Measurements from ENCODE around the gene CFL1. TPM values are rescaled to one million over a fixed set of nuclear protein-coding genes. Genes with fewer than 3 reads are reported as not detected.

CFL1 gene
- total and polyA plus RNA-seq, 10 of the 15 experiments (the other 5 are each of a cell fraction or from before 2014, with no cell fraction given): 164 to 2,994 (median 1,500) TPM

GRCh38 chr11:65826984-65827735, 30.8 kb downstream of the CFL1 start:
- H3K27ac ChIP-seq (ENCODE audit: control insufficient read depth, insufficient read depth): no peak overlapping the region
- ChIA-PET POLR2A (interaction anchor here (0.5 to 1.6 kb wide), 3 partner anchors 25 to 446 kb away, joined by 3 to 7 read pairs (median 5); no protein-coding TSS in a partner anchor), CTCF (interaction anchor here (0.7 to 2.3 kb wide), 10 partner anchors 14 to 195 kb away, joined by 3 to 20 read pairs (median 6); partner anchors contain the start of genes FIBP and KAT5), RAD21 (ENCODE audit: unreplicated experiment) (interaction anchor here (0.9 kb wide), 1 partner anchor 58 kb away, joined by 4 read pairs; no protein-coding TSS in a partner anchor), SMC1A (ENCODE audit: uncharacterized antibody, unreplicated experiment) (interaction anchor here (0.8 to 1.0 kb wide), 2 partner anchors 8 to 121 kb away, joined by 3 read pairs; no protein-coding TSS in a partner anchor)
- H3K4me1 ChIP-seq (ENCODE audit: control insufficient read depth, insufficient read depth, low read length): no peaks in the 10 kb centered on the region
- no peaks in the 10 kb centered on the region for H3K36me3 ChIP-seq (ENCODE audit: control insufficient read depth in 2 of 2, insufficient read depth in 2 of 2, low read length in 1 of 2)
- 71% methylated on average over 8 of the region's 8 CpGs for WGBS (ENCODE audit: insufficient coverage, insufficient replicate concordance, low lambda C conversion rate, missing lambda C conversion rate)
- intact Hi-C loops (cut with micrococcal nuclease; ENCODE audit: unreplicated experiment): no loop called here
- in situ Hi-C loops (cut with MboI): no loop called here
- H3K9ac ChIP-seq (ENCODE audit: control insufficient read depth, insufficient read depth, low read length): no peak overlapping the region
- H3K9me3 ChIP-seq (replicated peaks; ENCODE audit: control insufficient read depth, insufficient read depth, low read length): no peaks in the 10 kb centered on the region
- no peaks in the 10 kb centered on the region for H4K20me1 ChIP-seq (ENCODE audit: control insufficient read depth, insufficient read depth)
- DNase-seq (ENCODE audit: low read depth, low spot score) (no peak), FAIRE-seq (no peak), ATAC-seq (no peak)
- no TSS peak for BruUV-seq (replicated peaks)
- TF ChIP-seq ESRRA (IDR thresholded peaks at IDR 0.05; ENCODE audit: low read length): no peak
- no peak for TF ChIP-seq MYC (IDR thresholded peaks at IDR 0.05; ENCODE audit: insufficient read depth, insufficient read length, insufficient replicate concordance, low read length, severe bottlenecking)
- TF ChIP-seq SUPT20H (IDR thresholded peaks at IDR 0.05; ENCODE audit: borderline replicate concordance, control insufficient read depth, low read depth, low read length): no peak
- TF ChIP-seq NR2F1 (conservative IDR thresholded peaks at IDR 0.05): no peak
- no peak for TF ChIP-seq HDGF (IDR thresholded peaks at IDR 0.05)
- no peak for TF ChIP-seq RCOR1 (conservative IDR thresholded peaks at IDR 0.05; ENCODE audit: low read depth, low read length)
- TF ChIP-seq ZZZ3 (IDR thresholded peaks at IDR 0.05; ENCODE audit: control insufficient read depth, insufficient read length, low read depth): no peak
- TF ChIP-seq PAX5 (IDR thresholded peaks at IDR 0.05; ENCODE audit: borderline replicate concordance, low read depth, low read length): no peak
- TF ChIP-seq CEBPB (IDR thresholded peaks at IDR 0.05; ENCODE audit: borderline replicate concordance in 1 of 2, low read depth in 2 of 2, low read length in 2 of 2): no peak
- no peak for TF ChIP-seq ZNF687 (IDR thresholded peaks at IDR 0.05)
- TF ChIP-seq RAD21 (IDR thresholded peaks at IDR 0.05; ENCODE audit: insufficient read depth, low read depth, low read length): no peak
- no peak for TF ChIP-seq POLR2AphosphoS5 (IDR thresholded peaks at IDR 0.05; ENCODE audit: low read length)
- TF ChIP-seq SREBF2 (IDR thresholded peaks at IDR 0.05; ENCODE audit: low read length): no peak
- no peak for TF ChIP-seq SMAD1 (IDR thresholded peaks at IDR 0.05; ENCODE audit: low read depth, partially characterized antibody)
- no peak for TF ChIP-seq MEF2A (IDR thresholded peaks at IDR 0.05; ENCODE audit: insufficient read depth, low read depth, low read length)
- TF ChIP-seq FOXK2 (IDR thresholded peaks at IDR 0.05): no peak
- TF ChIP-seq NR2C1 (IDR thresholded peaks at IDR 0.05): no peak
- TF ChIP-seq GATAD2B (conservative IDR thresholded peaks at IDR 0.05; ENCODE audit: low read depth): no peak
- H3K4me3 ChIP-seq: no peak overlapping the region
- H3K79me2 ChIP-seq (ENCODE audit: control insufficient read depth, insufficient read depth, low read length): no peaks in the 10 kb centered on the region
- 0 out of 4 replicates have a peak, but pooled peaks cover 0 to 3% of the 10 kb centered on the region in 2 experiments for H3K27me3 ChIP-seq (replicated peaks in 1 of 2; ENCODE audit: control insufficient read depth in 2 of 2, insufficient read depth in 2 of 2, low read length in 1 of 2)
- no peak overlapping the region for H2AFZ ChIP-seq (ENCODE audit: control insufficient read depth, low read depth, low read length)
- no peak overlapping the region for H3K4me2 ChIP-seq (ENCODE audit: control insufficient read depth, insufficient read depth)

Data from GM12878 (cell line).